ENCODE measurements around the gene CADM2. TPM values are rescaled to one million over a fixed set of nuclear protein-coding genes. Genes with fewer than 3 reads are reported as not detected.
"Not testable (repeated sequence)": the region's sequence is repeated elsewhere in the genome, so short reads cannot be mapped to it uniquely, and the experiment has no call there.

The CADM2 gene
- total and polyA plus RNA-seq, 2 donors from 2014 or later, result 0.06 to 0.25 TPM

DNA sequence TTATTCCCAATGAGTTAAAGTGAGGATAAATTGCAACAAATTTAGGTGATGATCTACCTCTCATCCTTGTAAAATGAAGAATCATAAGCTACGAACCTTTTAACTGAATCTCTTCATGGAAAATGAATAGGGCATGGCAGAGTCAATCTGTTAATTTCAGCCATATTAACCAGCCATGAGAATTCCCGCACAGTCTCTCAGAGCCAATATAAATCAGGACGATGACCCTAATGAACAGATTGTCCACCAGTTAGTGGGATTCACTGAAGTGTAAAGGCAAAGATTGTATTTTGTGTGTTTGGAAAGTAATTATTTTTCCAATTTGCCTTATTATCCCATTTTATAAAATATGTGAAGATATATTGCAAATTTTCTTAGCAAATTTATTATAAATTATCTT is 183.8 kb downstream of the CADM2 start:
- no peak overlapping the region for H3K27ac ChIP-seq (ENCODE audit: low read depth in 2 of 2, low read length in 2 of 2)
- H3K9ac ChIP-seq (ENCODE audit: low read length in 3 of 3), result no peak overlapping the region
- no peaks in the 10 kb centered on the region for H3K4me1 ChIP-seq (ENCODE audit: control insufficient read depth in 2 of 3, insufficient read depth in 2 of 3, low read depth in 1 of 3, low read length in 3 of 3)
- no peaks in the 10 kb centered on the region for H3K27me3 ChIP-seq (ENCODE audit: control insufficient read depth, insufficient read depth, low read length)
- intact Hi-C loops (cut with DNase I), result no loop called here
- DNase-seq (no peak), FAIRE-seq (no peak)
- H3K9me3 ChIP-seq (ENCODE audit: control insufficient read depth in 2 of 3, insufficient read depth in 1 of 3, low read length in 3 of 3), result no peaks in the 10 kb centered on the region
- no peaks in the 10 kb centered on the region for H3K36me3 ChIP-seq (ENCODE audit: control insufficient read depth in 2 of 3, insufficient read depth in 3 of 3, low read length in 3 of 3)
- H3K4me3 ChIP-seq (ENCODE audit: low read length in 3 of 3), result no peak overlapping the region
- TF ChIP-seq, protein P1, sequence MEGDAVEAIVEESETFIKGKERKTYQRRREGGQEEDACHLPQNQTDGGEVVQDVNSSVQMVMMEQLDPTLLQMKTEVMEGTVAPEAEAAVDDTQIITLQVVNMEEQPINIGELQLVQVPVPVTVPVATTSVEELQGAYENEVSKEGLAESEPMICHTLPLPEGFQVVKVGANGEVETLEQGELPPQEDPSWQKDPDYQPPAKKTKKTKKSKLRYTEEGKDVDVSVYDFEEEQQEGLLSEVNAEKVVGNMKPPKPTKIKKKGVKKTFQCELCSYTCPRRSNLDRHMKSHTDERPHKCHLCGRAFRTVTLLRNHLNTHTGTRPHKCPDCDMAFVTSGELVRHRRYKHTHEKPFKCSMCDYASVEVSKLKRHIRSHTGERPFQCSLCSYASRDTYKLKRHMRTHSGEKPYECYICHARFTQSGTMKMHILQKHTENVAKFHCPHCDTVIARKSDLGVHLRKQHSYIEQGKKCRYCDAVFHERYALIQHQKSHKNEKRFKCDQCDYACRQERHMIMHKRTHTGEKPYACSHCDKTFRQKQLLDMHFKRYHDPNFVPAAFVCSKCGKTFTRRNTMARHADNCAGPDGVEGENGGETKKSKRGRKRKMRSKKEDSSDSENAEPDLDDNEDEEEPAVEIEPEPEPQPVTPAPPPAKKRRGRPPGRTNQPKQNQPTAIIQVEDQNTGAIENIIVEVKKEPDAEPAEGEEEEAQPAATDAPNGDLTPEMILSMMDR (IDR thresholded peaks at IDR 0.05; ENCODE audit: borderline replicate concordance, extremely low read depth, insufficient read depth), result no peak

DNA sequence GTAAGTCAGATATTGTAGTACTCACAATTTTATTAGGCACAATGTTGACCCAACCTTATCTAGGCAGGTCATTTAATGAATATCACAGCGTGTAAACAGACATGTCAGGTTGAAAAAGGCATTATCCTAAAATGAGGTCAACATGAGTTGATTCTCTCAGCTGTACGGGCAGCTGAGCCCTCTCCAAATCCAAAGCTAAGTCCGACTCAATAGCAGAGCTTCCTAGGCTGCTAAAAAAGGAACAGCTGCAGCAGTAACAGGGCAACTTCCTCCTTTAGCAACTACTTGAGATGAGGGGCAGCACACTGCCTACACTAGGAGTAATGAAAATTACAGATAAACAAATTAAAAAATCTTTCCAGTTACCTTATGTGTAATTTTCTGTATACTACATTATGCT is 189.2 kb downstream of the CADM2 start:
- TF ChIP-seq, protein P1 (IDR thresholded peaks at IDR 0.05; ENCODE audit: borderline replicate concordance, extremely low read depth, insufficient read depth), result no peak

DNA sequence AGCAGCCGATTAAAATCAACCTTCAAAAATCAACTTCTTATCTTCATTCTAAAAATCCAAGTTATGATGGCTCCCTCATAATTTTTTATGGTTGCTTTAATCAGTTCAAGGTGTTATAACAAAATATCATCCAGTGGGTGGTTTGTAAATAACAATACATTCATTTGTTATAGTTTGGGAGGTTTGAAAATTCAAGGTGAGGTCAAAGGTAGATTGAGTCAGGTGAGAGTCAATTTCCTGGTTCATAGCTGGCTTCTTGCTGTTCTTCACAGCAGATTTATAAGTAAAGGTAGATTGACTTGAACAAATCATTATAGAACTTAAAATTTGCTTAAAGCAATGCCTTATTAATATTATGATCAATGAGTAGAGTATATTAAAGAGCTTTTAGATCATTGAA is 192.8 kb downstream of the CADM2 start:
- Histone ChIP-seq H3K9ac (ENCODE audit: low read length in 3 of 3) (no peak overlapping the region), H3K27ac (ENCODE audit: low read depth in 2 of 2, low read length in 2 of 2) (no peak overlapping the region), H3K36me3 (ENCODE audit: control insufficient read depth in 2 of 3, insufficient read depth in 3 of 3, low read length in 3 of 3) (no peaks in the 10 kb centered on the region), H3K27me3 (ENCODE audit: control insufficient read depth, insufficient read depth, low read length) (no peaks in the 10 kb centered on the region), H3K4me3 (ENCODE audit: low read length in 3 of 3) (no peak overlapping the region), H3K9me3 (ENCODE audit: control insufficient read depth in 2 of 3, insufficient read depth in 1 of 3, low read length in 3 of 3) (no peaks in the 10 kb centered on the region), H3K4me1 (ENCODE audit: control insufficient read depth in 2 of 3, insufficient read depth in 2 of 3, low read depth in 1 of 3, low read length in 3 of 3) (no peaks in the 10 kb centered on the region)
- intact Hi-C loops (cut with DNase I), result no loop called here
- TF ChIP-seq, protein P1 (IDR thresholded peaks at IDR 0.05; ENCODE audit: borderline replicate concordance, extremely low read depth, insufficient read depth), result no peak
- FAIRE-seq (no peak), DNase-seq (no peak)

More for the DNA sequence above, 189.2 kb downstream of the CADM2 start:
- H3K27ac ChIP-seq (ENCODE audit: low read depth in 2 of 2, low read length in 2 of 2), result no peak overlapping the region
- no peaks in the 10 kb centered on the region for H3K9me3 ChIP-seq (ENCODE audit: control insufficient read depth in 2 of 3, insufficient read depth in 1 of 3, low read length in 3 of 3)
- no peak overlapping the region for H3K4me3 ChIP-seq (ENCODE audit: low read length in 3 of 3)
- H3K9ac ChIP-seq (ENCODE audit: low read length in 3 of 3), result no peak overlapping the region
- no peak for FAIRE-seq
- no peak for DNase-seq
- intact Hi-C loops (cut with DNase I), result no loop called here
- no peaks in the 10 kb centered on the region for H3K27me3 ChIP-seq (ENCODE audit: control insufficient read depth, insufficient read depth, low read length)
- H3K36me3 ChIP-seq (ENCODE audit: control insufficient read depth in 2 of 3, insufficient read depth in 3 of 3, low read length in 3 of 3), result no peaks in the 10 kb centered on the region
- H3K4me1 ChIP-seq (ENCODE audit: control insufficient read depth in 2 of 3, insufficient read depth in 2 of 3, low read depth in 1 of 3, low read length in 3 of 3), result no peaks in the 10 kb centered on the region

DNA sequence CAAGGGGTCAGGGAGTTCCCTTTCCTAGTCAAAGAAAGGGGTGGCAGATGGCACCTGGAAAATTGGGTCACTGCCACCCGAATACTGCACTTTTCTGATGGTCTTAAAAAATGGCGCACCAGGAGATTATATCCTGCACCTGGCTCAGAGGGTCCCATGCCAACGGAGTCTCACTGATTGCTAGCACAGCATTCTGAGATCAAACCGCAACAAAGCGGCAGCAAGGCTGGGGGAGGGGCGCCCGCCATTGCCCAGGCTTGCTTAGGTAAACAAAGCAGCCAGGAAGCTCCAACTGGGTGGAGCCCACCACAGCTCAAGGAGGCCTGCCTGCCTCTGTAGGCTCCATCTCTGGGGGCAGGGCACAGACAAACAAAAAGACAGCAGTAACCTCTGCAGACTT is 194.5 kb downstream of the CADM2 start:
- not testable (repeated sequence) for DNase-seq; H3K9ac ChIP-seq (ENCODE audit: low read length in 3 of 3); FAIRE-seq

More for the DNA sequence above, 194.5 kb downstream of the CADM2 start:
- H3K4me1 ChIP-seq (ENCODE audit: control insufficient read depth in 2 of 3, insufficient read depth in 2 of 3, low read depth in 1 of 3, low read length in 3 of 3); intact Hi-C loops (cut with DNase I); H3K4me3 ChIP-seq (ENCODE audit: low read length in 3 of 3); H3K27ac ChIP-seq (ENCODE audit: low read depth in 2 of 2, low read length in 2 of 2); H3K27me3 ChIP-seq (ENCODE audit: control insufficient read depth, insufficient read depth, low read length); H3K9me3 ChIP-seq (ENCODE audit: control insufficient read depth in 2 of 3, insufficient read depth in 1 of 3, low read length in 3 of 3); H3K36me3 ChIP-seq (ENCODE audit: control insufficient read depth in 2 of 3, insufficient read depth in 3 of 3, low read length in 3 of 3): not testable (repeated sequence)

All from kidney (tissue), 14 donors.